ENCODE data around the gene WDR7. TPM values are rescaled to one million over a fixed set of nuclear protein-coding genes. Genes with fewer than 3 reads are reported as not detected.

WDR7 gene
- total RNA-seq, 1 experiment from 2014 or later, result 20.9 TPM

DNA sequence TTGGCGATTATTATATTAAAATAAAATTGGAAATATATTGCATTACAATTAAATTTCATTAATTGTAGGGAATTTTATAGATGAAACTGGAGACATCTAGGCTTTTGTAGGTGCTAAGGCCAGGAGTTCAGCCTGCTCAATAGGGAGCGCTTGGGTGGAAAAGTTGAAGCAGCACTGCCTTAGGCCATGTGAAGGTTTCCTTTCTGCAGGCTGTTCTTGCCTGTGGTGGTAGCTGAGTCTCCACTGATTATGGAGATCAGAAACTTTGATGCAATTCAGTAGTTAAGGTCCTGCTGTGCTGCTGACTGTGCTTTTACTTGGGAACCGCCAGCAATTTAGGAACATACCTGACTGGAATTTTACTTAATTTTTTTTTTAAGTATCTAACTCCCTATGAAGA, 315.9 kb downstream of the WDR7 start:
- Histone ChIP-seq H3K4me1 (ENCODE audit: low read length) (no peaks in the 10 kb centered on the region), H3K36me3 (ENCODE audit: insufficient read depth, low read length) (no peaks in the 10 kb centered on the region), H3K27me3 (ENCODE audit: low read length) (no peaks in the 10 kb centered on the region), H3K4me3 (ENCODE audit: low read length) (no peak overlapping the region), H3K9me2 (replicated peaks; ENCODE audit: insufficient read depth, low read length) (no peaks in the 10 kb centered on the region), H3K9ac (ENCODE audit: low read length) (no peak overlapping the region), H4K20me1 (ENCODE audit: insufficient read depth, low read depth, low read length) (no peaks in the 10 kb centered on the region), H2AFZ (ENCODE audit: low read length) (no peak overlapping the region), H3K79me2 (ENCODE audit: low read length) (no peaks in the 10 kb centered on the region), H3K4me2 (ENCODE audit: low read depth, low read length, poor library complexity, severe bottlenecking) (no peak overlapping the region), H3K9me3 (ENCODE audit: low read length) (no peaks in the 10 kb centered on the region), H3K27ac (ENCODE audit: low read length) (no peak overlapping the region)
- DNase-seq, result no peak

DNA sequence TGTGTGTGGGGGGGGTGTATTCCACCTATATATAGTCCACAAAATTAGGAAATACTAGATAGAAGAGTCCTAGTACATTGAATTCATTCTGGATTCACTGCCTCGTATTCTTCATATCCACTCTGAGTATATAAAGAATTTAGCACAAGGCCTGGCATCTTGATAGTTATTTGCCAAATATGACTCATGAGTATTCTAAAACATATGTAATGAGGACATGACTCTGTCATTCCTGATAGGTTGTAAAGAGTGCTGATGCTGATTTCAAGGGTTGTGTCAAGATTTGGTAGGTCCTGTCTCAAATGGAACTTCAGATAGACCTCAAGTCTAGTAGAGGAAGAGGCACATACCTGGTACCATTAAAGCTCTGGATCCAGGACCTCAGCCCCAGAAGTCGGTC, 322.3 kb downstream of the WDR7 start:
- Histone ChIP-seq H3K27ac (ENCODE audit: low read length) (no peak overlapping the region), H3K9me3 (ENCODE audit: low read length) (no peaks in the 10 kb centered on the region), H3K79me2 (ENCODE audit: low read length) (no peaks in the 10 kb centered on the region), H2AFZ (ENCODE audit: low read length) (no peak overlapping the region), H3K4me1 (ENCODE audit: low read length) (no peaks in the 10 kb centered on the region), H3K27me3 (ENCODE audit: low read length) (no peaks in the 10 kb centered on the region), H4K20me1 (ENCODE audit: insufficient read depth, low read depth, low read length) (no peaks in the 10 kb centered on the region), H3K9ac (ENCODE audit: low read length) (no peak overlapping the region), H3K4me3 (ENCODE audit: low read length) (no peak overlapping the region), H3K4me2 (ENCODE audit: low read depth, low read length, poor library complexity, severe bottlenecking) (no peak overlapping the region), H3K9me2 (replicated peaks; ENCODE audit: insufficient read depth, low read length) (no peaks in the 10 kb centered on the region), H3K36me3 (ENCODE audit: insufficient read depth, low read length) (no peaks in the 10 kb centered on the region)
- no peak for DNase-seq

DNA sequence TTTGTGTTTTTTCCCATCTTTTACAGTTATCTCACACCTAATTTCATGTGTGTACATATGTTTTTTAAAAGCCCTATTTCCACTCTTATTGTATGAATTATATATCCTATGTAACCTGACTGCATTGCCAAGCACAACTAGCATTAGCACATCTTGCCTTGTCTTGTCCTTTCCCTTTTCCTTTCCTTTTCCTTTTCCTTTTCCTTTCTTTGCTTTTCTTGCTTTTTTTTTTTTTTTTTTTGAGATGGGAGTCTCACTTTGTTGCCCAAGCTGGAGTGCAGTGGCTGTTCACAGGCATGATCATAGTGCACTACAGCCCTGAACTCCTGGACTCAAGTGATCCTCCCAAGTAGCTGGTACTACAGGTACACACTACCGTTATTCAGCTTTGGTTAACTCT, 323.0 kb downstream of the WDR7 start:
- Histone ChIP-seq H2AFZ (ENCODE audit: low read length) (no peak overlapping the region), H3K27me3 (ENCODE audit: low read length) (no peaks in the 10 kb centered on the region), H4K20me1 (ENCODE audit: insufficient read depth, low read depth, low read length) (no peaks in the 10 kb centered on the region), H3K79me2 (ENCODE audit: low read length) (no peaks in the 10 kb centered on the region), H3K4me3 (ENCODE audit: low read length) (no peak overlapping the region), H3K27ac (ENCODE audit: low read length) (no peak overlapping the region), H3K9me3 (ENCODE audit: low read length) (no peaks in the 10 kb centered on the region), H3K36me3 (ENCODE audit: insufficient read depth, low read length) (no peaks in the 10 kb centered on the region), H3K4me2 (ENCODE audit: low read depth, low read length, poor library complexity, severe bottlenecking) (no peak overlapping the region), H3K9ac (ENCODE audit: low read length) (no peak overlapping the region), H3K9me2 (replicated peaks; ENCODE audit: insufficient read depth, low read length) (no peaks in the 10 kb centered on the region), H3K4me1 (ENCODE audit: low read length) (no peaks in the 10 kb centered on the region)
- no peak for DNase-seq

DNA sequence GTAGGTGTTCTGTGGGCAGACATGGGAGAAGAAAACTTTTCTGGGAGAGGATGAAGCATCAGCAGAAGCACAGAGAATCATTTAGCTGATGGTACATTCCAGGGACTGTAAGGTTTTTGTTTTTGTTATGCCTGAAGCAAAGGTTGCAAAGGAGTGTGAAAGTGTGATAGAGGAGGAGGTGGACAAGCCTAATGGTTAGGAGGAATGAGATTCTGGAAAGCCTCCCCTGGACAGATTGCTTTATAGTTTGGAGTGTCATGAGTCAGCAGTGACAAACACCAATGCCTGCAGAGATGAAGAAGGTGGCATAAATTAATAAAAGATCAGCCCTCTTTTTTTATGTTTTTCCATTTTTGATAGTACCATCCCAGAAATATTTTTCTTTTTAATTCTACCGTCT, 324.1 kb downstream of the WDR7 start:
- no peak for DNase-seq
- H3K27ac ChIP-seq (ENCODE audit: low read length), result no peak overlapping the region
- H3K4me3 ChIP-seq (ENCODE audit: low read length), result no peak overlapping the region
- no peak overlapping the region for H3K9ac ChIP-seq (ENCODE audit: low read length)
- H3K4me1 ChIP-seq (ENCODE audit: low read length), result no peaks in the 10 kb centered on the region
- no peaks in the 10 kb centered on the region for H3K36me3 ChIP-seq (ENCODE audit: insufficient read depth, low read length)
- H3K9me3 ChIP-seq (ENCODE audit: low read length), result no peaks in the 10 kb centered on the region
- H3K27me3 ChIP-seq (ENCODE audit: low read length), result no peaks in the 10 kb centered on the region
- H2AFZ ChIP-seq (ENCODE audit: low read length), result no peak overlapping the region
- no peaks in the 10 kb centered on the region for H3K79me2 ChIP-seq (ENCODE audit: low read length)
- H3K4me2 ChIP-seq (ENCODE audit: low read depth, low read length, poor library complexity, severe bottlenecking), result no peak overlapping the region
- H4K20me1 ChIP-seq (ENCODE audit: insufficient read depth, low read depth, low read length), result no peaks in the 10 kb centered on the region
- no peaks in the 10 kb centered on the region for H3K9me2 ChIP-seq (replicated peaks; ENCODE audit: insufficient read depth, low read length)

DNA sequence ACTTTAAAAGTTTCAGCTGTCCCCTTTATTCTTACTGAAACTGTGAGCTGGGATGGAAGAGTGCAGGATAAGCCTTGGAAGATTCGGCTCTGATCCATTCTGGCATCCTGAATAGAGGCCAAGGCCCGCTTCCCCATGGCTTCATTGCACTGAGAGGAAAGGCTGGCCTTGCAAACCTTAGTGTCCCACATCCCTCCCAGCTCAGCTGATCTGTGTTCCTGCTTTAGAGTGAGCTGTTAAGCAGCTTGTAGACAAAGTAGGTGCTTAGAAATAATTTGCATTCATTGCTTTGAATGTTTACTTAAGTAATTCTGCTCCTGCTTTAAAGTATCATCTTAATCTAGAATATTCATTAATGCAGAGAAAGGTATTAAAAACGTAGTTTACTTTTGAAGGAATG, 326.1 kb downstream of the WDR7 start:
- Histone ChIP-seq H3K79me2 (ENCODE audit: low read length) (no peaks in the 10 kb centered on the region), H3K9ac (ENCODE audit: low read length) (no peak overlapping the region), H3K36me3 (ENCODE audit: insufficient read depth, low read length) (no peaks in the 10 kb centered on the region), H3K4me1 (ENCODE audit: low read length) (no peaks in the 10 kb centered on the region; the same call in 1 of the 2 replicates), H2AFZ (ENCODE audit: low read length) (no peak overlapping the region), H3K4me3 (ENCODE audit: low read length) (no peak overlapping the region), H3K27ac (ENCODE audit: low read length) (no peak overlapping the region), H3K9me3 (ENCODE audit: low read length) (no peaks in the 10 kb centered on the region), H3K9me2 (replicated peaks; ENCODE audit: insufficient read depth, low read length) (no peaks in the 10 kb centered on the region), H4K20me1 (ENCODE audit: insufficient read depth, low read depth, low read length) (no peaks in the 10 kb centered on the region), H3K4me2 (ENCODE audit: low read depth, low read length, poor library complexity, severe bottlenecking) (no peak overlapping the region), H3K27me3 (ENCODE audit: low read length) (no peaks in the 10 kb centered on the region)
- no peak for DNase-seq

DNA sequence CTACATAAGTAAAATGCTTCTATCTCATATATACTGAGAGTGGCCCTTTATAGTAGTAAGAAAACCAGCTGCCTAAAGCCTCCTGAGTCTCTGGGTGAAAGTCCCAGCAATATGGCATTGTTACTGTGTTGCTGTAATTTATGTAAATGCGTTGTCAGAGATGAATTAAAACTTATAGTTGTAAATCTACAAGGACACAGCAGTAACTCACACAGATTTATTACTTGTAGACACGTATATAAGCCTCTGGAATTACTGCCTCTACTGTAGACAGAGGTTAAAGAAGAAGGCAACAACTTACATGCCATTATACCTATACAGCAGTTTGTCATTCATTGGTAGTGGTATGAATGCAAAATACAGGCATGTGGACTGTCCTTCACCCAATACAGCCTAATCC, 326.6 kb downstream of the WDR7 start:
- no peaks in the 10 kb centered on the region for H3K36me3 ChIP-seq (ENCODE audit: insufficient read depth, low read length)
- H3K9me2 ChIP-seq (replicated peaks; ENCODE audit: insufficient read depth, low read length), result no peaks in the 10 kb centered on the region
- H3K27ac ChIP-seq (ENCODE audit: low read length), result no peak overlapping the region
- H3K9me3 ChIP-seq (ENCODE audit: low read length), result no peaks in the 10 kb centered on the region
- peaks cover 2% of the 10 kb centered on the region; the same call in 1 of the 2 replicates for H3K4me1 ChIP-seq (ENCODE audit: low read length)
- no peaks in the 10 kb centered on the region for H3K79me2 ChIP-seq (ENCODE audit: low read length)
- no peak for DNase-seq
- H2AFZ ChIP-seq (ENCODE audit: low read length), result no peak overlapping the region
- H3K4me2 ChIP-seq (ENCODE audit: low read depth, low read length, poor library complexity, severe bottlenecking), result no peak overlapping the region
- H3K4me3 ChIP-seq (ENCODE audit: low read length), result no peak overlapping the region
- H3K27me3 ChIP-seq (ENCODE audit: low read length), result no peaks in the 10 kb centered on the region
- no peak overlapping the region for H3K9ac ChIP-seq (ENCODE audit: low read length)
- H4K20me1 ChIP-seq (ENCODE audit: insufficient read depth, low read depth, low read length), result no peaks in the 10 kb centered on the region

DNA sequence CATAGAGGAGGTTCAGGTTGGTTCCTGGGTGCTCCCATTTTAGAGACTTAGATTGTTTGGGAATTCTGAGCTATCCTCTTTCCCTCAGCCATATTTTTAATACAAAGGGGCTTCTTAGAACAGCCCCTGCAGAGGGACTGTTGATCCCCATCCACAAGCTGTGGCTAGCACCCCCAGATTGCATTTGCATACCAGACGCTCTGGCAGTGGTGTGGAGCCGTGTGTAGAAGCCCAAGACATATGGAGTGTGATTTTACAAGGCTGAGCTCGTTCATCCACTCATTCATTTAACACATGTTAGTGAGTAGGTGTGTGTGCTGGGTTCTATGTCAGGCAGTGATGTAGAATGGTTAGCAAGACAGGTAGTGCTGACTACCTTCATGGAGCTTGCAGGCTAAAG, 329.0 kb downstream of the WDR7 start:
- Histone ChIP-seq H3K9ac (ENCODE audit: low read length) (no peak overlapping the region), H3K4me3 (ENCODE audit: low read length) (no peak overlapping the region), H3K9me2 (replicated peaks; ENCODE audit: insufficient read depth, low read length) (no peaks in the 10 kb centered on the region), H3K4me1 (ENCODE audit: low read length) (peaks cover 2% of the 10 kb centered on the region; the same call in 1 of the 2 replicates), H3K36me3 (ENCODE audit: insufficient read depth, low read length) (no peaks in the 10 kb centered on the region), H3K79me2 (ENCODE audit: low read length) (no peaks in the 10 kb centered on the region), H4K20me1 (ENCODE audit: insufficient read depth, low read depth, low read length) (0 out of 2 replicates have a peak, but pooled peaks cover 11% of the 10 kb centered on the region), H3K4me2 (ENCODE audit: low read depth, low read length, poor library complexity, severe bottlenecking) (no peak overlapping the region), H3K27ac (ENCODE audit: low read length) (no peak overlapping the region), H2AFZ (ENCODE audit: low read length) (no peak overlapping the region), H3K9me3 (ENCODE audit: low read length) (no peaks in the 10 kb centered on the region), H3K27me3 (ENCODE audit: low read length) (no peaks in the 10 kb centered on the region)
- no peak for DNase-seq

DNA sequence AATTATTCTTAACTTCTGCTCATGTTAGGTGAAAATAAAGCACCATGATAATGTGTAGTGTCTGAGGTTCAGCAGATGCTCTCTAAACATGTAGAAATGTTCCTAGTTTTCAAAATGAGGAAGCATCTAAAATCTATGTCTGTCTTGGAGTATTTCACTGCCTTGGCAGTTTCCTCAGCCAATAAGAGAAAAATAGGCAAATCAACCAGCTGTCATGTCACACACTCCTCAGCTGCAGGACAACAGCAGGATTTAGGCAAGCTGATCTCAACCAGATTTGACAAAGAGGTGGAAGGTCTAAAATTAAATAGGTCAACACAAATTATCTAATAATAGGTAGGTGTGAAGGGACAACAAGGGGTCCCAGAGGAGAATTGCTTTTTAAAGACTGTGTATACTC, 331.6 kb downstream of the WDR7 start:
- no peak overlapping the region for H3K9ac ChIP-seq (ENCODE audit: low read length)
- no peak overlapping the region for H2AFZ ChIP-seq (ENCODE audit: low read length)
- no peaks in the 10 kb centered on the region for H3K79me2 ChIP-seq (ENCODE audit: low read length)
- no peaks in the 10 kb centered on the region for H3K9me2 ChIP-seq (replicated peaks; ENCODE audit: insufficient read depth, low read length)
- DNase-seq, result no peak
- H3K4me1 ChIP-seq (ENCODE audit: low read length), result peaks cover 2% of the 10 kb centered on the region; the same call in 1 of the 2 replicates
- 0 out of 2 replicates have a peak, but pooled peaks cover 11% of the 10 kb centered on the region for H4K20me1 ChIP-seq (ENCODE audit: insufficient read depth, low read depth, low read length)
- no peaks in the 10 kb centered on the region for H3K9me3 ChIP-seq (ENCODE audit: low read length)
- H3K27me3 ChIP-seq (ENCODE audit: low read length), result no peaks in the 10 kb centered on the region
- H3K4me2 ChIP-seq (ENCODE audit: low read depth, low read length, poor library complexity, severe bottlenecking), result no peak overlapping the region
- H3K36me3 ChIP-seq (ENCODE audit: insufficient read depth, low read length), result no peaks in the 10 kb centered on the region
- no peak overlapping the region for H3K27ac ChIP-seq (ENCODE audit: low read length)
- H3K4me3 ChIP-seq (ENCODE audit: low read length), result no peak overlapping the region

Data from Karpas-422 (cell line).